Glomerular endothelial cell (primary cell): ENCODE data around the gene PRKCA. TPM values are rescaled to one million over a fixed set of nuclear protein-coding genes. Genes with fewer than 3 reads are reported as not detected.

ENCODE experiments used
- DNase-seq: peaks from one replicate; pipeline ENCODE4 v3.0.0-alpha.2; 2011; ENCODE audit warnings: low read depth, low spot score; ENCODE audit errors: extremely low read depth
- total RNA-seq: library from RNA; depleted of rRNA; stranded (reverse); fragments of >200 nt; gene quantifications from 2 replicates; pipeline ENCODE4 v1.2.3, GENCODE V29; 2015

Gene PRKCA
- total RNA-seq, 1 donor from 2014 or later: 18.4 TPM

DNA sequence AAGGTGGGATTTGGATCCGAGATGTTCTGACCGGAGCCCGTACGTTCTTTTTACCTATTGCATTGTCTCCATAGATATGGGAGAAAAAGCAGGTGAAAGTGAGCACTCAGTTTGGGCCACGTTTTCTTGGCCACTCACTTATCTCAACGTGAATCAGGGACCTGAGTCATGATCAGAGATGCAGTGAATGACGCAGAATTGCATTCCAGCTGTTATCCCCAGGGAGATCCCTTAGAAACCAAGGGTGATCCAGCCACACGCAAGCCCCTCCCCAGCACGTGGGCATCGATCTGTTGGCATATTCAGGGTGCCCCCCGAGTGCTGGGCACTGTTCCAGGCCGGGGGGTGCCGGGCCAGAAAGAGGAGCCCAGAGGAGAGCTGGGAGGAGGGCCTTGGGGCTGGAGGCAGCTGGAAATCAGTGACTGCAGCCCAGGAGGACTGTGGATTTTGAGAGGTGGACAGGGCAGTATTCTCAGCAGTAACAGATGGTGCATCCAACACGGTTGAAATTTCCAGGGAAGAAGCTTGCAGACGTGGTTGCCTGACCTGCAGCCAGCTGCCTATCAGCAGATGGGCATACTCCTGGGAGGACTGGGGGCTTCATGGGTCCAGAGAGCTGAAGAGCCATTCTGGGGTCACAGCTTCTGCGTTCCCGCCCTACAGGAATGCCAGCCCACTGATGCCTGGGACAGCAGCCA is 445.3 kb downstream of the PRKCA start:
- no peak for DNase-seq

GRCh38 chr17:66748578-66748977 is 446.2 kb downstream of the PRKCA start:
- no peak for DNase-seq

DNA sequence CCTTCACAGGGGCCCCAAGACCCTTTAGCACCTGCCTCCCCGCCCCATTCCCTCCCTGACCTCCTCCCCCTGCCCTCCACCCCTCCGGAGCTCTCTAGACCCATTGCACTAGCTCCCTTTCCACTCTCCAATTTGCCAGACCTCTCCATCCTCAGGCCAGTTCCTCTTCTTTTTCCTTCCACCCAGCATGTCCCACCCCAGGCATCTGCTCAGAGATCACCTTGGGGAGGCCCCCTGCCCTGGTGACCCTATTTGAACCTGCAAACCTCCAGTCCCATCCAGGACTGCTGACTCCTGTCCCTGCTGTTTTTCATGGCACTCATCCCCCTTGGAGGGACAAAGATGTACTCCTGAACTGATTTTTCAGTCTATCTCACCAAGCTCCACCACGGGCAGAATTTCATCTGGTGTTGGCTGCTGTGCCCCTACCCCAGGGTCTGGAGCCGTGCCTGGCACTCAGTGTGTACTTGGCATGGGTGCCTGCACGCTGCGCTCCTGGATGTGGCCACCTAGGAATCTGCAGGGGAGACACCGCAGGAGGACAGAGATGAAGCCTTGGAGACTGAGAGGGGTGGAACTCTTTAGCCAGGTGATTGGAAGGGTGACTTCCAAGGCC is 446.9 kb downstream of the PRKCA start:
- no peak for DNase-seq

GRCh38 chr17:66750116-66750515 is 447.7 kb downstream of the PRKCA start:
- DNase-seq: no peak

GRCh38 chr17:66750781-66751543 is 448.5 kb downstream of the PRKCA start:
- no peak for DNase-seq

DNA sequence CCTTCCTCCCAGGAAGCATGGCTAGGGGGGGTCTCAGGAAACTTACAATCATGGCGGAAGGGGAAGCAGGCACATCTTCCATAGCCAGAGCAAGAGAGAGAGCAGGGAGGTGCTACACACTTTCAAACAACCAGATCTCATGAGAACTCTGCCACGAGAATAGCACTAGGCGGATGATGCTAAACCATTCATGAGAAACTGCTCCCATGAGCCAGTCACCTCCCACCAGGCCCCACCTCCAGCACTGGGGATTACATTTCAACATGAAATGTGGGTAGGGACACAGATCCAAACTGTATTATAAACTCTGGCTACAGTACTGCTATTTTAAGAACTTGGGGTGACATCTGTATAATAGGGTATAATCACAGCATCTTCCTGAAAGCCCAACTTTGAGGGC is 449.4 kb downstream of the PRKCA start:
- DNase-seq: no peak

DNA sequence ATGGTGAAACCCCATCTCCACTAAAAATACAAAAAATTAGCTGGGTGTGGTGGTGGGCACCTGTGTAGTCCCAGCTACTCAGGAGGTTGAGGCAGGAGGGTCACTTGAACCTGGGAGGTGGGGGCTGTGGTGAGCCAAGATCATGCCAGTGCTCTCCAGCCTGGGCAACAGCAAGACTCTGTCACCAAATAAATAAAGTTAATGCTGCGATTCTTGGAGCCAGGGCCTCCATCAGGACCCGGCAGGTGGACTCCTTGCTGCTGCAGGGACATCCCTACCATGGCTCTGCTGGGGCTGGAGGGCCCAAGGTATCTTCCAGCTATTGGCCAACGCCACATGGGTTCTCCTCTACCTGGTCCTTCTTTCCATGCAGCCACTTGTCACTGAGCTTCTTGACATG is 450.0 kb downstream of the PRKCA start:
- DNase-seq: no peak

DNA sequence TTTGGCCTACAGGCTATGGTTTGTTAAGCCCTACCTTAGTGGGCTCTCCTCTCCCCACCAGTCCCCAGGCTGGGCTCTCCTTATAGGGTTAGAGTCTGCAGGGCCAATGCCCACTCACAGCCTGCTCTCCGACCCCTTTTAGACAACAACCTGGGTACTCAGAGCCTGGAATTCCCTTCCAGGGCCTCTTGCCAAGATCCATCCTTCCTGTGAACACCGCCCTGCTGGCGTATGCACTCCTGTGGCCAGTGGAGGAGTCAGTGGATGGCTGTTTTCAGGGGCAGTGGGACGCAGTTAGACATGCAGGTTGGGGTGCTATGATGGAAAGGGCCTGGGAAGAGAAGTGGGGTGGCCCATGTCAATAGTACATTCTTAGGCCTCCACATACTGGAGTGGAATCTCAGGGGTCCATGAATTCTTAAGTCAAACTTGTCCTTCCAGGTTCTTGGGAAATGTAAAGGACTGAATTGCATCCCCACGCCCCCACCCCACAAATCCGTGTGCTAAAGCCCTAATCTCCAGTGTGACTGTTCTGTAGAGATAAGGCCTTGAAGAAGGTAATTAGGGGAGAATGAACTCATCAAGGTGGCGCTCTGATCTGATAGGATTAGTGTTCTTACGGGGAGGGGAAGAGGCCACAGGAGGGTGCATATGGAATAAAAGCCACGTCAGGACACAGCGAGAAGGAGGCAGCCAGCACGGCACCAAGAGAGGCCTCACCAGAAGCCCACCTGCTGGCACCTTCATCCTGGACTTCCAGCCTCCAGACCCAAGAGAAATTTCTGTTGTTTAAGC is 450.9 kb downstream of the PRKCA start:
- no peak for DNase-seq

- DNase-seq: no peak
These were observed 452.9 kb downstream of the PRKCA start for GRCh38 chr17:66755101-66755943.

- DNase-seq: no peak
These were observed 453.5 kb downstream of the PRKCA start for GRCh38 chr17:66755944-66756290.

GRCh38 chr17:66760324-66760723 is 457.9 kb downstream of the PRKCA start:
- no peak for DNase-seq

GRCh38 chr17:66762276-66762675 is 459.9 kb downstream of the PRKCA start:
- DNase-seq: no peak

DNA sequence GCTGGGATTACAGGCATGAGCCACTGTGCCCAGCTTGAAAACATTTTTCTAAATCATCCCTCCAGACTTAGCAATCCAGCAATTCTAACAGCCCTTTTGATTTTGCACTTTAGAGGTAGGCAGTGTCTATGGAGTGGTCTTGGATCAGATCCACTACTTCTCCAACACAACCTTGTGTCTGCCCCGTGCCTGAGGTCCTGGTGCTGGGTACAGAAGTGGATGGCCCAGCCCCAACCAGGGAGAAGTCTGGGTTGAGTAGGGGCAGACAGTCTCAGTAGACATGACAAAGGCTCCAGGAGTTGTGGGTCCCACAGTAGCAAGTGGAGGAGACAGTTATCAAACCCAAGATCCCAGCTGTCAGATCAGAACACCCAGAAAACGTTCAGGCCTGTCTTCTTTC is 460.6 kb downstream of the PRKCA start:
- no peak for DNase-seq

- DNase-seq: no peak
These were observed 462.1 kb downstream of the PRKCA start for GRCh38 chr17:66764506-66764905.

DNA sequence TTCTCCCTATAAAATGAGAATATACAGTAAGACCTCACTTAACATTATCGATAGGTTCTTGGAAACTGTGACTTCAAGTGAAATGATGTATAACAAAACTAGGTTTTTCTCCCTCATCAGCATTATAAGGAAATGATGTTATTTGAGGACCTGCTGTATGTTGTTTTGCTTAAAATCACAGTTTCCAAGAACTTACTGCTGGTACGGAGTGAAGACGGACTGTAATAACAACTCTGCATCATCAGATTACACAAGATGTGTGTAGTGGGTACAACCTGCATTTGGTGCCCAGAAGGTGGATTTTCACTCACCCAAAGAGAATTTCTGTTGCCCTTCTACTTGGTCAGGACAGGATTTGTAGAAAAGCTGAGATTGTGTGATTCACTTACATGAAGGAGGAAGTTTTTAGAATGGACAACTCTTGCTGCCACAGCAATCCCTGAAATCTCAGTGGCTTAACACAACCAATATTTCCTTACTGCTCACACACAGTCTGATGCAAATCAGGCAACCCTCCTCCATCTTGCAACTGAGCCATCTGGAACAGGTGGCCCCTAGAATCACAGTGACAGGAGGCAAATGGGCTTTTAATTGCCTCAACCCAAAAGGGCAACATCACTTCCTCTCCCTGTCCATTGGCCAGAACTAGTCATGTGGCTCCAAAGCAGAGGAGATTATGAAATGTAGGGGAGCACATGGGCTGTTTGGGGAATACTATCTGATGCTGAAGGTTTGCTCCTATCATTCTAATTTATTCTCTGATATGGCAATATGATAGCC is 464.9 kb downstream of the PRKCA start:
- no peak for DNase-seq

GRCh38 chr17:66769911-66770310 is 467.5 kb downstream of the PRKCA start:
- DNase-seq: no peak

DNA sequence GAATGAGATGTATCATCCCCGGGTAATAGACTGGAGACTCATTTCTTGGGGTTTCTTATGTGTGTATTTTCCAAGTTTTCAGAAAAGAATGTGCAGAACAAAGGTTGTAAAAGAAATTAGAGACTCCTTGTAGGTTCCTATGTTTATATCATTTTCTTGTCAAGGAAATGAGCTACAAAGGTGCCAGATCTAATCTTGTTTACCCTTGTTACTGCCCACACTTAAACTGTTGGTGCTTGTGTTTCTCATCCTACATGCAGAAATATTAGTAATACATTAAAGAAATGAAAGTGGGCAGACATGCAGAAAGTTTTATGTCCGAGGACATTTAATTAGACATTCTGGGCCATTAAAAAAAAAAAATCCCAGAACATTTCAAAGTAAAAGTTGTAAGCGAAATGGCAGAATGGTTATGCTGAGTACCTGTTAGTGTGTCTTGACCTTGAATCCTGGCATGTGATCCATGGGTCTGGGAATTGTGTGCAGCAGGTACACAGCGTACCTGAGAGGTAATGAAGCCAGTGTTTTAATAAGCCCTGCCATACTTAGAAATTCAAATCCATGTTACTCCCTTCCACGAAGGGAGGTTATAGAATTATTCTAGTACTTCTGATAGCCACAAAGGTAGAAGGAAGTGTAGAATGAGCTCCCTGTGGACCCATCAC is 469.9 kb downstream of the PRKCA start:
- no peak for DNase-seq

- DNase-seq: no peak
These were observed 472.9 kb downstream of the PRKCA start for GRCh38 chr17:66775271-66775670.

- no peak for DNase-seq
These were observed 473.5 kb downstream of the PRKCA start for GRCh38 chr17:66775881-66776400.
